Activated T-cell treated with anti-CD3 and anti-CD28 coated beads, Interleukin-2, amount 50 U/mL, for 72 hours (primary cell): ENCODE results near the gene NFKBIZ. TPM values are rescaled to one million over a fixed set of nuclear protein-coding genes. Genes with fewer than 3 reads are reported as not detected.
A peak's percentile ranks its signal among the peaks of the same experiment; 100 is the strongest.

Source experiments
- ATAC-seq, 2 donors: fragments of 150-1000 bp; cut with Tn5 transposase; replicated peaks in 1 of 2; 2 replicates each; pipeline ENCODE4 v1.10.0; 2021; ENCODE audit warnings: moderate library complexity in 2 of 2, mild to moderate bottlenecking in 1 of 2
- DNase-seq, 2 donors: peaks; one replicate each; pipeline ENCODE4 v3.0.0; 2021 to 2022; ENCODE audit warnings: mixed read lengths in 1 of 2
- H3K27ac Mint-ChIP-seq: one replicate; pipeline ENCODE4 v1.8.0; 2022; ENCODE audit warnings: mild to moderate bottlenecking, moderate library complexity, mixed read lengths
- H3K27me3 Mint-ChIP-seq: one replicate; pipeline ENCODE4 v1.8.0; 2022; ENCODE audit warnings: low read depth, mixed read lengths
- H3K36me3 Mint-ChIP-seq, 2 donors: one replicate each; pipeline ENCODE4 v1.8.0; 2022; ENCODE audit warnings: mixed read lengths in 2 of 2, mild to moderate bottlenecking in 1 of 2; ENCODE audit not compliant: insufficient read depth in 2 of 2
- H3K4me1 Mint-ChIP-seq: one replicate; pipeline ENCODE4 v1.8.0; 2022; ENCODE audit warnings: low read depth, mixed read lengths
- H3K4me3 Mint-ChIP-seq, 2 donors: one replicate each; pipeline ENCODE4 v1.8.0; 2022; ENCODE audit warnings: mild to moderate bottlenecking in 2 of 2, mixed read lengths in 2 of 2, moderate library complexity in 2 of 2
- H3K9me3 Mint-ChIP-seq, 2 donors: one replicate each; pipeline ENCODE4 v1.8.0; 2022; ENCODE audit warnings: mixed read lengths in 2 of 2
- total RNA-seq, 2 donors: library from RNA; stranded (reverse); gene quantifications; one replicate each; pipeline ENCODE4 v1.2.3, GENCODE V29; 2022

Gene NFKBIZ
- total RNA-seq, 2 donors from 2014 or later, result 116 to 208 TPM

DNA sequence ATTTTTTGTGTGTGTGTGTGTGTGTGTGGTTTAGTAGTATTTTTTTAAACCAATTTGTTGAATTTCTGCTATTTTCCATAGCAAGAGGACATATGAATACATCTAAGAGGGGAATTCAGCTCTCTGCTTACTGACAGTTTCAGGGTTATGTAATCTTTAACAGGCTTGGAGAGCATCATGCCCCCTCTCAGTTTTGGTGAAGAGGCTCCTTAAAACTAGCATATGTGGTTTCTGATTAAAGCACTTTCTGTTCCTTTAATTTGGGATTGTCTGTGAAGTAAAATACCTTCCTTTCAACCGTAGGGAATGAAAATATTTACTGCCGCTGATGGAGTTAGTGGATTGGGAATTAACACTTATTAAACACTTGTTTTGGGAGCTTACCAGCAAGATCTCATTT is 19.4 kb upstream of the NFKBIZ start:
- DNase-seq (no peak), ATAC-seq (no peak)
- H3K27ac Mint-ChIP-seq, result peak overlapping the region; percentile 97
- H3K36me3 Mint-ChIP-seq, result peaks cover 28 to 33% of the 10 kb centered on the region in 2 donors
- H3K4me3 Mint-ChIP-seq, result peak overlapping the region; percentile 86 to 91
- H3K27me3 Mint-ChIP-seq, result no peaks in the 10 kb centered on the region
- H3K9me3 Mint-ChIP-seq, result no peaks in the 10 kb centered on the region
- peaks cover 88% of the 10 kb centered on the region for H3K4me1 Mint-ChIP-seq

DNA sequence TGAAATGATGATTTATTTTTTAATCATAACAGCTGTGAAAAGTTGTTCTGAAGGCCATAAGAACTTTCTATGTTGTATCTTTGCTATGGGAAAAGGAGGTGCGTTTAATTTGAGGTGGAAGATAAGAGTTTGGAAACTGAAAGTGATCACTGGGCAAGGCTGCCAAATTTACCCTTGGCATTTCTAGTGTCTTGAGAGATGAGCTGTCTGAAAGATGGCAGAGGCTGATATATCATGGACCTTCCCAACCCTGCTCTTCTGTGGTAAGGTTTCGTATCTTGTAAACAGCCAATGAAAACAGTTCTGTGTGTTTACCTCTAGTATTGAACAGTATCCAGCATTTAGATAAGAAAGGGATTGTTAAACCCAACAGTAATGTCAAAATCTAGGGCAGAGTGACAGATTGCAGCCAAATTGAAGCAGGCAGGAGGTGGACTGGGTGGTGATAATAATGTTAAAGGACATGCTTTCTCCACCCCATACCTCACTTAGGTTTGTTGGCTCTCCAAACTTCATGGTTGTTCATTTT is 15.8 kb upstream of the NFKBIZ start:
- Mint-ChIP-seq H3K4me1 (peaks cover 96% of the 10 kb centered on the region), H3K27ac (peak overlapping the region; percentile 26), H3K27me3 (no peaks in the 10 kb centered on the region), H3K36me3 (peaks cover 28 to 38% of the 10 kb centered on the region in 2 donors), H3K9me3 (no peaks in the 10 kb centered on the region), H3K4me3 (peak overlapping the region; percentile 20 to 61)
- no peak for DNase-seq
- ATAC-seq, result peak; percentile 22 to 38

DNA sequence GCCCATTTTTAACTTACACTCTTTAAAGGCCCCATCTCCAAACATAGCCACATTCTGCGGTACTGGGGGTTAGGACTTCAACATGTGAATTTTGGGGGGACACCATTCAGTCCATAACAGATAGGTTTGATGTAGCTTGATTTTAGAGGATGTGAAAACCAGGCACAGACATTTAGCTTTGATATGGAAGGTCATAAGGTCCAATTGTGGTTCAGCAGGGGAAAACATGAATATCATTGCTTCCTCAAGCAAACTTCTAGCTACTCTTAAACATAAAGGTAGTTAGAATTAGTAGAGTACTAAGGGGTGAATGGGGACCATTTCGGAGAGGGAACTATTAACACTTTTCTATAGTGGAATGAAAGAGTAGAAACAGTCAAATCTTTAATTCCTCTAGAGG is 13.6 kb upstream of the NFKBIZ start:
- Mint-ChIP-seq H3K4me1 (peaks cover 84% of the 10 kb centered on the region), H3K27me3 (no peaks in the 10 kb centered on the region), H3K27ac (no peak overlapping the region), H3K9me3 (no peaks in the 10 kb centered on the region), H3K36me3 (peaks cover 18 to 37% of the 10 kb centered on the region in 2 donors), H3K4me3 (peak overlapping the region in 1 of 2 donors; percentile 10)
- ATAC-seq, result no peak
- no peak for DNase-seq

DNA sequence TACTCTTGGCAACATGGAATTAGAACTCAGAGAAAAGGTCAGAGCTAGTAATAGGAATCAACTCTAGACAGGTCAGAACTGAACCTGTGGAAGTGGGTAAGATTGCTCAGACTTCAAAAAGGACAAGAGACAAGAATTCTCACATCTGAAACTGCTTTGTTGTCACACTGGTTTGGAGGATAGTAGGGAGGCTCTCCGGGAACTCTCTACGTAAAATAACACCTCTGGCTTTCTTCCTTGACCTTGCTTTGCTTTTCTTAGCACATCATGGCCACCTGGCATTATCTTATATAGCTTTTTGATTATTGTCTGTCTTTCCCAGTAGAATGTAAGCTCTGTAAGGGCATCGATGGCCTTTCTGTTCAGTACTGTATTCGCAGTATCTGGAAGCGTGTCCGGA is 13.2 kb upstream of the NFKBIZ start:
- DNase-seq, result no peak
- Mint-ChIP-seq H3K4me1 (peaks cover 80% of the 10 kb centered on the region), H3K4me3 (no peak overlapping the region), H3K27ac (peak overlapping the region; percentile 14), H3K27me3 (no peaks in the 10 kb centered on the region), H3K9me3 (no peaks in the 10 kb centered on the region), H3K36me3 (peaks cover 18 to 37% of the 10 kb centered on the region in 2 donors)
- ATAC-seq, result no peak

DNA sequence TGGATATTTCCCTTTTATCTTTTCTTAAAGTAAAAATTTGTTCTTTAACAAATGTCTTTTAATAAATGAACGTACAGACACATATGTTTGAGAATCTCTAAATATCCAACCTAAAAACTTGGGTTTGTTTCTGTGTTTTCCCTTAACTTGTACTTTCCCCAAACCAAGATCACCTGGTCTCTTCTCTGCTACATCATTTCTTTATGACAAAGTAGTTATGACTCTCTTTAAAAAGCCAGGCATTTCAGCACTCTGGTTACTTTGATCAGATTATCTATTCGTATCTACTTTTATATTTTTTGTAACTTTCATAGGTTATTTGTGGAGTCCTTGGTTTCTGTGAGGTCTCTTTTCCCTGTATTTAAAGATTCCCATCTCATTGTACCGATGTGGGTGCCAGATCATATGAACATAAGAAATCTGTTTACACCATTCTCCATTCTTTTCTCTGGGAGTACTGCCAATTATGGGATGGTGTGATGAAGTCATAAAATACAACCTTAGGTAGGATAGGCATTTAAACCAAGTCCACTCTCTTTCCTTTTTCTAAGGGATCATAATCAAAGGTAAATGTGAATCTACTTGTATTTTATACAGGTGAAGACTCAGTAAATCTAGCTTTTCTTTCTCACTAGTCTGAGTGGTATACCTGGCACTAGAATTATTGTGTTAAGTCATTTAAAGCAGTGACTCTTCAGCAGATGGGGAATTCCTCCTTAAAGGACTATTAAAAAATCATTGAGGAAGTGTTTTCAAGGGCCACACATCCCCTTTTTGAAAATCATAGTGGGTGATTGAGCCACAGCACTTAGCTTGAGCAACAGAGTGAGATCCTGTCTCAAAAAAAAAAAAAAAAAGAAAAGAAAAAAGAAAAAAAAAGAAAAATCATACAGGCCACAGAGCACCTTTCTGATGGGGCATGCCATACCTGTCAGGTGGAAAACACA is 12.4 kb upstream of the NFKBIZ start:
- no peak for DNase-seq
- Mint-ChIP-seq H3K4me3 (peak overlapping the region in 1 of 2 donors; percentile 24), H3K36me3 (peaks cover 18 to 35% of the 10 kb centered on the region in 2 donors), H3K4me1 (peaks cover 73% of the 10 kb centered on the region), H3K9me3 (peaks cover 0 to 1% of the 10 kb centered on the region in 2 donors), H3K27me3 (no peaks in the 10 kb centered on the region), H3K27ac (no peak overlapping the region)
- ATAC-seq, result no peak

DNA sequence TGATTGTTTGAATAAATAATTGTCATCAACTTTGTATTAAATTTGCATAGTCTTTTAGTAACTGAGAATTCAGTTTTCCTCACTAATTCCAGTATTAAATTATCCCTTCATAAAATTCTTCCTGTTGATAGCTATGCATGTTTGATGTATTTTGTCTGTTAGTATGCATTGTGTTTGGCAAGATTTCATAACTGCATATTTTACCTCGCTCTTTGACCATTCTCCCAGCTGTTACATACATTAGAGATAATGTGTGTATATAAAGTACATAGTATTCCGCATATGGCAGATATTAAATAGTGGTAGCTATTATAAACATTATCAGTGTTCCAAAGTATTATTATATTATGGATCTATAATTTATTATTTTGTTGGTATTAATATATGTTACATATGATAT is 10.6 kb upstream of the NFKBIZ start:
- Mint-ChIP-seq H3K4me3 (no peak overlapping the region), H3K9me3 (peaks cover 2% of the 10 kb centered on the region in 2 donors)
- no peak for ATAC-seq

DNA sequence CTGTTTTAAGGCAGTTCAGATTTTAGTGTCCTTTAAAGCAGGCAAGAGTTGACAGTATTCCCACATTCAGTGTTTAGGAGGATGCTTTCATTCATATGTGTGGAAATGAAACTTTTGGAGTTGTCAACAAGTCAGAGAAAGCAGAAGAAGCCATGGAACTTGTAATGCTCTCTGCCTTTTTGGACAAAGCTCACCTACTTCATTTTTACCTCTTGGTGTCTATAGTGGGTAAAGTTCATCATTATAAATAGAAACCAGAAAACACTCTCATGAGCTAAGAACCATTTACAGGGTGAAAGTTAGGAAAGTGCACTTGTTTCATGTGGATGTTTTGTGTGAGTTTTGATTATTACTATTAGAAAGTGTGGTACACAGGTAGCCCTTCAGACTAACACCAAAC is 9.2 kb upstream of the NFKBIZ start:
- DNase-seq (no peak), ATAC-seq (no peak)
- Mint-ChIP-seq H3K9me3 (peaks cover 2% of the 10 kb centered on the region in 2 donors), H3K27me3 (no peaks in the 10 kb centered on the region), H3K4me3 (no peak overlapping the region), H3K27ac (no peak overlapping the region), H3K4me1 (peaks cover 45% of the 10 kb centered on the region), H3K36me3 (peaks cover 9 to 17% of the 10 kb centered on the region in 2 donors)

More for the DNA sequence above, 10.6 kb upstream of the NFKBIZ start:
- H3K36me3 Mint-ChIP-seq, result peaks cover 16 to 28% of the 10 kb centered on the region in 2 donors
- no peak overlapping the region for H3K27ac Mint-ChIP-seq
- H3K27me3 Mint-ChIP-seq, result no peaks in the 10 kb centered on the region
- DNase-seq, result no peak
- peaks cover 59% of the 10 kb centered on the region for H3K4me1 Mint-ChIP-seq

DNA sequence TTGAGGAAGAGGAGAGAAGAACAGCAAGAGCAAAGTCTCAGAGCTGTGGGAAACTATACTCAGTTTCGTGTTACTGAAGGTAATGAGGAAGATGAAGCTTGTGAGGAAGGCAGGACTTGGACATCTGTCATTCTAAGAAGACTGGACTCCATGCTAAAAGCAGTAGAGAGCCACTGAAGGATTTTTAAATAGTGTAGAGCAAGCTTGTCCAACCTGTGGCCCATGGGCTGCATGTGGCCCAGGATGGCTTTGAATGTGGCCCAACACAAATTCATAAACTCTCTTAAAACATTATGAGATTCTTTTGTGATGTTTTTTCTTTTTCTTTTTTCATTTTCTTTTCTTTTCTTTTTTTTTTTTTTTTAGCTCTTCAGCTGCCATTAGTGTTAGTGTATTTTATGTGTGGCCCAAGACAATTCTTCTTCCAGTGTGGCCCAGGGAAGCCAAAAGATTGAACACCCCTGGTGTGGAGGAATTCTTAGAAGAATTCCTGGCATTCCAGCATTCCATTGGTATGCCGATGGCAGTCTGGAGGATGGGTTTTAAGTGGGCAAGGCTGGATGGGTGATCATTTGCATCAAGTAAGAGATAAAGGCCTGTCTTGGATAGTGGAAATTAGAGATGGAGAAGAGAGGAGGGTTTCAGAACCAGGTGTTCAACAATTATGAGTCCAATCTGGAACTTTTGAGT is 6.9 kb upstream of the NFKBIZ start:
- DNase-seq (no peak), ATAC-seq (no peak)
- Mint-ChIP-seq H3K27me3 (no peaks in the 10 kb centered on the region), H3K36me3 (peaks cover 9 to 14% of the 10 kb centered on the region in 2 donors), H3K9me3 (peaks cover 2% of the 10 kb centered on the region in 2 donors), H3K4me1 (peaks cover 22% of the 10 kb centered on the region), H3K27ac (no peak overlapping the region), H3K4me3 (no peak overlapping the region)

DNA sequence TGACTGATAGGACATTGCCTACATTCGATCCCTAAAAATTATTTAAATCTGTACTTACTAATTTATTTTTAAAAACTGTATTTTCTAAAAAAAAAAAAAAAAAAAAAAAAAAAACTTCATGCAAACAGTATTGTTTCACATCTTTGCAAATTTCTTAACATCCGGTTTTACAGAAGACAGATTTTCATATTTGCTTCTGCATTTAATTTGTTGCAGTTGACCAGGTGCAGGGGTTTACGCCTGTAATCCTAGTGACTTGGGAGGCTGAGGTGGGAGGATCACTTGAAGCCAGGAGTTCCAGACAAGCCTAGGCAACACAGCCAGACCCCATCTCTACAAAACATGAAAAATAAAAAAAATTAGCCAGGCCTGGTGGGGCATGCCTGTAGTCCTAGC is 6.4 kb upstream of the NFKBIZ start:
- ATAC-seq (no peak), DNase-seq (no peak)
- Mint-ChIP-seq H3K9me3 (peaks cover 2% of the 10 kb centered on the region in 2 donors), H3K27ac (no peak overlapping the region), H3K4me1 (peaks cover 18% of the 10 kb centered on the region), H3K27me3 (no peaks in the 10 kb centered on the region), H3K4me3 (no peak overlapping the region), H3K36me3 (peaks cover 6 to 13% of the 10 kb centered on the region in 2 donors)

DNA sequence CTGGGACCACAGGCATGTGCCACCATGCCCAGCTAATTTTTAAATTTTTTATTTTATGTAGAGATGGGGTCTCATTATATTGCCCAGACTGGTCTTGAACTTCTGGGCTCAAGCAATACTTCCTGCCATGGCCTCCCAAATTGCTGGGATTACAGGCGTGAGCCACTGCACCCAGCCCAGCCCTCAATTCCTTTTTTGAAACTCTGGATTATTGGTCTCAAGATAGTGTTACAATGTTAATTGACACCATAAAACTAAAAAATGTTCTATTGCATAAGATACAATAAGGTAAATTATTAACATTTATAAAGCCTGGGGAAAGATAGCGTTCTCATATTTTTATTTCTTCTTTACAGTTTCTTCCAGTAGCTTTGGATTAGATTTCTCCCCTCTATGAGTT is 3.9 kb upstream of the NFKBIZ start:
- no peak overlapping the region for H3K27ac Mint-ChIP-seq
- DNase-seq (no peak), ATAC-seq (no peak)
- H3K36me3 Mint-ChIP-seq, result peaks cover 11 to 18% of the 10 kb centered on the region in 2 donors
- H3K4me1 Mint-ChIP-seq, result peaks cover 17% of the 10 kb centered on the region
- no peak overlapping the region for H3K4me3 Mint-ChIP-seq
- no peaks in the 10 kb centered on the region for H3K27me3 Mint-ChIP-seq
- peaks cover 2% of the 10 kb centered on the region in 2 donors for H3K9me3 Mint-ChIP-seq

DNA sequence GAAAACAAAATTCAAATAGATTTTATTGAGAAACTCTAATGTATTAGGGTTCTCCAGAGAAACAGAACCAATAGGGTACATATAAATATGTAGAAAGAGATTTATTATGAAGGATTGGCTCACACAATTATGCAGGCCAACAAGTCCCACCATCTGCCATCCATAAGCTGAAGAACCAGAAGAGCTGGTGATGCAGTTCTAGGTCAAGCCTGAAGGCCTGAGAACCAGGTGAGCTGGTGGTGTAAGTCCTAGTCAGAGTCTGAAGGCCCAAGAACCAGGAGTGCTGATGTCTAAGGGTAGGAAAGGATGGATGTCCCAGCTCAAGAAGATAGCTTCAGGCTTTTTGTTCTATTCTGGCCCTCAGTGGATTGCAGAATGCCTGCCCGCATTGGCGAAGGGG is 2.6 kb upstream of the NFKBIZ start:
- no peak overlapping the region for H3K4me3 Mint-ChIP-seq
- no peak overlapping the region for H3K27ac Mint-ChIP-seq
- no peak for ATAC-seq
- peaks cover 21% of the 10 kb centered on the region for H3K4me1 Mint-ChIP-seq
- H3K9me3 Mint-ChIP-seq, result peaks cover 2% of the 10 kb centered on the region in 2 donors
- peaks cover 22 to 27% of the 10 kb centered on the region in 2 donors for H3K36me3 Mint-ChIP-seq
- no peaks in the 10 kb centered on the region for H3K27me3 Mint-ChIP-seq
- no peak for DNase-seq

DNA sequence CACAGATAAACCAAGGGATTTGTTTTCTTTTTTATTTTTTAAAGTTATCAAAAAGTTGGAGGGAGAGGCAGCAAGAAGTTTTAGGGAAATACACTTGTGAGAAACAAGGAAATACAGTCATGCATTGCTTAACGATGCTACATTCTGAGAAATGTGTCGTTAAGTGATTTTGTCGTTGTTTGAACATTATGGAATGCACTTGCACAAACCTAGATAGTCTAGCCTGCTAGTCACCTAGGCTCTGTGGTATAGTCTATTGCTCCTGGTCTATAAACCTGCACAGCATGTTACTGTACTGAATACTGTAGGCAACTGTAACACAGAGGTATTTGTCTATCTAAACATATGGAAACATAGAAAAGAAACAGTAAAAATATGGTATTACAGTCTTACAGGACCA is 2.0 kb upstream of the NFKBIZ start:
- no peak for DNase-seq
- H3K27me3 Mint-ChIP-seq, result no peaks in the 10 kb centered on the region
- peaks cover 24 to 29% of the 10 kb centered on the region in 2 donors for H3K36me3 Mint-ChIP-seq
- H3K4me1 Mint-ChIP-seq, result peaks cover 28% of the 10 kb centered on the region
- no peaks in the 10 kb centered on the region for H3K9me3 Mint-ChIP-seq
- no peak overlapping the region for H3K27ac Mint-ChIP-seq
- no peak for ATAC-seq
- H3K4me3 Mint-ChIP-seq, result peak overlapping the region in 1 of 2 donors; percentile 84

DNA sequence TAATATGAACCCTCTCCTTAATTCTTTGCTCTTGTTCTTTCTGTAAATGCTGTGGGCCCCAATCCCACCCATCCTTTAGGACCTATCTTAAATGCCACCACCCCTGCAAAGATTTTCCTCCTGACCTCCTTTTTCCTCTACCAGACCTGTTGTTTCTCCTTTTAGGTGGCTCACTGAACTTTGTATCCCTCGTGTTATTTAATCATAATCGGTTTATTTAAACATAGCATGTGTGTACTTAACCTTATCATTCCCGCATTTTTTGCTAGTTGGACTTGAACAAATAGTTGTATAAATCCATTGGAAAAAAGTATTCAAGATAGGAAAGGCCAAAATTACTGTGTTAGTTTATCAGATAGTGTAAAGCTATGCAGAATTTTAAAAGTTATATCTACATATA is 988 bp upstream of the NFKBIZ start:
- Mint-ChIP-seq H3K4me3 (peak overlapping the region; percentile 84 to 92), H3K27ac (peak overlapping the region; percentile 28), H3K27me3 (no peaks in the 10 kb centered on the region), H3K4me1 (peaks cover 33% of the 10 kb centered on the region), H3K36me3 (peaks cover 30 to 33% of the 10 kb centered on the region in 2 donors), H3K9me3 (no peaks in the 10 kb centered on the region)
- no peak for DNase-seq
- no peak for ATAC-seq
